ENCODE results near the gene CHERP. TPM values are rescaled to one million over a fixed set of nuclear protein-coding genes. Genes with fewer than 3 reads are reported as not detected.

The CHERP gene
- total and polyA plus RNA-seq, 2 of the 8 experiments (the other 6 are each of a cell fraction or from before 2014, with no cell fraction given), result 13.9 to 73.7 TPM

DNA sequence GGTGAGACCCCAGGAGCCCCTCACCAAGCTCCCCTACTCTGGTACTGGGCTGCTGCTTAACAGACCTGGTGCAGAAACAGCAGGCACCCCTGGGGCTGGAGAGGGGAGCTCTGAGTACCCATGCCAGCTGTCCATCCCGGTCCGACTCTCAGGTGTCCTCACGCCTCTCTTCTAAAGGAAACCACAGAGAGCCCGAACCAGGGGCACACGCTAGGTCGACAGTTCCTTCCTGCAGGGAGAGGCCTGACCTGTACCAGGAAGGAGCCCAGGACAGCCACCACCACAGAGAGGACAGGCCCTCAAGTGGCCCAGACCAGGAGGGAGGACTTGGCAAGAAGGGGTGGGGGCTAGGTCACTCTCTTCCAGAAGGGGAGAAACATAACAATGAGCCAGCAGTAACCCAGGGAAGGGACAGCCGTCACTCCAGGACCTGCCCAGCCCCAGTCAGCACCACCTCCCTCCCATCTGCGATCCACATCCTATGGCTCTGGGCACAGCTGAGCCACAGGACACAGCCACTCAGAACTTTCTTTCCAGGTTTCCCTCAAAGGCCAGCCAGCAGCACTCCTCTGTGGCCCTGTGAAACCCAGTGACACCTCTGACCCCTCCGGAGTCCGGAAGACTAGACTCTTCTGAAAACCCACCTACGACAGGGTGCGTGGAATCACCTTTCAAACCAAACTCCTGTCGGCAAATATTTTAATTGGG lies 43.0 kb upstream of the CHERP start:
- Histone ChIP-seq H3K4ac (replicated peaks; ENCODE audit: insufficient read length, low read depth, low read length) (no peak overlapping the region), H3K4me1 (replicated peaks in 1 of 4; ENCODE audit: control insufficient read depth in 3 of 4, insufficient read depth in 4 of 4, low read length in 3 of 4) (peaks cover 4 to 39% (median 25%) of the 10 kb centered on the region in 4 experiments), H3K4me2 (ENCODE audit: insufficient read depth in 1 of 2, low read depth in 2 of 2, low read length in 2 of 2) (peak overlapping the region; percentile 63 to 65; a peak in 2 of 4 replicates), H3K56ac (replicated peaks; ENCODE audit: insufficient read length, low read depth, low read length) (no peak overlapping the region), H4K8ac (ENCODE audit: extremely low read depth, insufficient read depth, low read length) (no peak overlapping the region), H3K79me2 (ENCODE audit: control insufficient read depth in 1 of 2, insufficient read depth in 2 of 2, low read length in 2 of 2) (peaks cover 13 to 95% of the 10 kb centered on the region in 2 experiments; a peak in 3 of 4 replicates), H2BK15ac (ENCODE audit: low read length) (no peak overlapping the region; the same call in 1 of the 2 replicates), H4K20me1 (replicated peaks in 1 of 2; ENCODE audit: control insufficient read depth in 1 of 2, insufficient read depth in 2 of 2, low read length in 2 of 2) (peaks cover 26 to 46% of the 10 kb centered on the region in 2 experiments), H3K14ac (ENCODE audit: insufficient read length) (no peak overlapping the region), H2BK120ac (replicated peaks; ENCODE audit: low read depth, low read length) (no peak overlapping the region), H2BK5ac (ENCODE audit: low read depth, low read length) (peak overlapping the region; percentile 73; the same call in 1 of the 2 replicates), H3K79me1 (ENCODE audit: low read depth, low read length) (peaks cover 48% of the 10 kb centered on the region), H2AFZ (ENCODE audit: low read length) (no peak overlapping the region), H4K5ac (ENCODE audit: insufficient read length, low read depth, low read length) (no peak overlapping the region), H3K27me3 (replicated peaks in 1 of 4; ENCODE audit: control insufficient read depth in 3 of 4, extremely low read depth in 1 of 4, insufficient read depth in 3 of 4, low read length in 3 of 4) (no peaks in the 10 kb centered on the region), H2AK5ac (ENCODE audit: low read depth, low read length) (no peak overlapping the region), H3K18ac (ENCODE audit: extremely low read depth, low read length) (no peak overlapping the region), H3K27ac (ENCODE audit: low read depth, low read length) (no peak overlapping the region), H3K23me2 (ENCODE audit: low read depth, low read length) (no peaks in the 10 kb centered on the region), H3K9me3 (ENCODE audit: insufficient read depth in 2 of 2, low read depth in 1 of 2, low read length in 1 of 2) (no peaks in the 10 kb centered on the region), H3K23ac (ENCODE audit: insufficient read length) (no peak overlapping the region), H4K91ac (replicated peaks; ENCODE audit: insufficient read length, low read length) (no peak overlapping the region), H2BK12ac (ENCODE audit: low read depth, low read length) (0 out of 2 replicates have a peak overlapping the region, but pooled peaks have one; percentile 39), H2BK20ac (ENCODE audit: low read length) (0 out of 2 replicates have a peak overlapping the region, but pooled peaks have one; percentile 29), H3K9ac (replicated peaks in 1 of 4; ENCODE audit: extremely low read depth in 1 of 4, low read depth in 3 of 4, low read length in 3 of 4) (no peak overlapping the region), H3K36me3 (ENCODE audit: control insufficient read depth in 2 of 4, insufficient read depth in 4 of 4, low read length in 3 of 4) (no peaks in the 10 kb centered on the region), H3K4me3 (ENCODE audit: extremely low read depth in 1 of 4, insufficient read depth in 2 of 4, low read depth in 3 of 4, low read length in 4 of 4) (no peak overlapping the region; a peak in 1 of 8 replicates)
- CTCF ChIA-PET (ENCODE audit: partially characterized antibody), result interaction anchor here (0.9 to 3.1 kb wide), 5 partner anchors 11 to 53 kb away, joined by 3 to 12 read pairs (median 4); no protein-coding TSS in a partner anchor
- DNase-seq (ENCODE audit: low read depth in 1 of 2, low spot score in 2 of 2) (no peak), FAIRE-seq (no peak)
- POLR2A ChIA-PET (ENCODE audit: partially characterized antibody), result interaction anchor here (0.6 to 5.9 kb wide), 8 partner anchors 14 to 115 kb away, joined by 3 to 58 read pairs (median 6); partner anchors contain the start of genes SLC35E1 and SMIM7
- WGBS, 2 experiments (ENCODE audit: extremely low coverage in 1 of 2, insufficient coverage in 1 of 2, insufficient read length in 1 of 2, insufficient replicate concordance in 2 of 2, low coverage in 1 of 2, low lambda C conversion rate in 2 of 2, missing lambda C conversion rate in 1 of 2), result 86% methylated on average over 13 of the region's 13 CpGs; no CpG with 5 or more reads in 1 of the 2 experiments
- no peak for TF ChIP-seq CTBP2 (IDR thresholded peaks at IDR 0.05; ENCODE audit: borderline replicate concordance, insufficient read depth, insufficient read length, low read length)
- no peak for TF ChIP-seq HDAC2 (IDR thresholded peaks at IDR 0.05; ENCODE audit: borderline replicate concordance in 1 of 2, low read depth in 2 of 2, low read length in 2 of 2)
- no peak for TF ChIP-seq KDM5A (IDR thresholded peaks at IDR 0.05; ENCODE audit: low read length)
- no peak for TF ChIP-seq RNF2 (IDR thresholded peaks at IDR 0.05; ENCODE audit: borderline replicate concordance, low read depth, low read length, missing control alignments, poor library complexity, severe bottlenecking)
- no peak for TF ChIP-seq CREB1 (IDR thresholded peaks at IDR 0.05)
- TF ChIP-seq RXRA (IDR thresholded peaks at IDR 0.05; ENCODE audit: insufficient read depth, low read depth, low read length), result no peak
- TF ChIP-seq YY1 (IDR thresholded peaks at IDR 0.05; ENCODE audit: low read depth, low read length), result no peak
- TF ChIP-seq BCL11A (IDR thresholded peaks at IDR 0.05; ENCODE audit: low read depth in 2 of 2, low read length in 2 of 2), result no peak
- TF ChIP-seq GTF2F1 (IDR thresholded peaks at IDR 0.05; ENCODE audit: borderline replicate concordance, low read depth, low read length), result no peak
- no peak for TF ChIP-seq SUZ12 (IDR thresholded peaks at IDR 0.05; ENCODE audit: low read length)

Data from H1 (cell line).